SW 1271 (cell line): Measurements from ENCODE around the gene PSMA5.

Experiments used
- DNase-seq, 2 experiments: peaks; one replicate each; lab custom pipeline; 2025; lab: John Stamatoyannopoulos, UW

Gene PSMA5

DNA sequence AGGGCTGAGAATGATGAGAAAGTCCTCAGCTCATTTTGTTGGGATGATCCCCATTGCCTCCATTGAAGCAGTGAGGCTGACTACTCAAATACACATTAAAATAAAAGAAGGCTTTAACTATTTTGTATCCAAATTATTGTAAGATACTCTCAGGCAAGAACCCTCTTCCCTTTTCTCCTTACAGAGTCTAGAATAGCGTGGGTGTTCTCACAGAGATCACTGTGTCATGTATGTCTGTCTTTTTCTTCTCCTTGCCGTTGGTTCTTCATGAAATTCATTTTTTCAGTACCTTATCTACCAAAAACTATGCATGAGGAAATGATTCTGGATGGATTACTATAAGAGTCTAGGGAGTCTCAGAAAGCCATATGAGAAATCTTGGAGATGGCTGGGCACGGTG, 58.6 kb downstream of the PSMA5 start:
- no peak for DNase-seq

DNA sequence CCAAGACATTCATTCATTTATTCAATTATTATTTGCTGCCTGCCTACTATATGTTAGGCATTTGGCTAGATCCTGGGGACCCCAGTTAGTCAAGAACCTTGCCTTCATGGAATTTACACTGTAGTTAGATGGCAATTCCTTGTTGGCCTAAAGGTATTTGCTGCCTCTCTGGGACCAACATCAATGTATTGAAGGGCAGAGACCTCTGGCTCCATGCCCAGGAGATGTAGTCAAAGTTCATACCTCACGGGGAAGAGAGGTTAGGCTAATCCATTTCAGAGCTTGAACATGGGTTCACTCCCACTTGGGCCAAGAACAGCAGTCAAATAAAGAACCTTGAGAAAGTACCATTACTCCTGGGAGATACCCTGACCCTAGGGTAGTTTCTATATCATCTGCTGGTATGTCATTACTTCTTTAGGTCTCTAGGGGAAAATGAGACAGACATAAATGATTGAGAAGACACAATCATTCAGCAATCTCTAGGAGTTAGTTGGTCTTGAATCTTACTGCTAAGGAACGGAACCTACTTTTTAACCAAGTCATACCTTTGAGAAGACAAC, 60.5 kb downstream of the PSMA5 start:
- DNase-seq: no peak

DNA sequence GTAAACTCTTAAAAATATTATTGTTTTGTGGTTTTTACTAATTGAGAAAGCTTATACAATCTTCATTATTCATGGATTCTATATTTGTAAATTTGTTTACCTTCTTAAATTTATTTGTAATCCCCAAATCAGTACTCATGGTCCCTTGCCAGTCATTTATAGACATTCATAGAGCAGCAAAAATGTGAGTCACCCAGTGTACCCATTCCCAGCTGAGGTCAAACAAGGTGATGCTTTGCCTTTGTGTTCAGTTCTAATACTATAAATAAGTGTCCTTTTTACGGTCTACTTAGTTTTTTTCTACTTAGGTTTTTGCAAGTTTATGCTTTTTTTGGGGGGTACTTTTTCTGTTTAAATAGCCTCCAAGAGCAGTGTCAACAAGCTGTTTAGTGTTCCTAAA, 64.6 kb downstream of the PSMA5 start:
- DNase-seq: no peak

DNA sequence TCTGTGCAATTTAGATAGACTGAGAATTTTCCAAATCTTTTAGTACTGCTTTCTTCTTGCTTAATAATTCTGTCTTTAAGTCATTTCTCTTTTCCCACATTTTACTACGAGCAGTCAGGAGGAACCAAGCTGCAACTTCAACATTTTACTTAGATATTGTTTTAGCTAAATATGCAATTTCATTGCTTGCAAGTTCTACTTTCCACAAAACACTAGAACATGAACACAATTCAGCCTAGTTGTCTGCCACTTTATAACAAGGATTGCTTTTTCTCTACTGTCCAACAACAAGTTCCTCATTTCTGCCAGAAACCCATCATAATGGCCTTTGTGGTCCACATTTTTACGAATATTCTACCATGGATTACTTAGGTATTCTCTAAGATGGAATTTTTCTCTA, 65.2 kb downstream of the PSMA5 start:
- DNase-seq: no peak

DNA sequence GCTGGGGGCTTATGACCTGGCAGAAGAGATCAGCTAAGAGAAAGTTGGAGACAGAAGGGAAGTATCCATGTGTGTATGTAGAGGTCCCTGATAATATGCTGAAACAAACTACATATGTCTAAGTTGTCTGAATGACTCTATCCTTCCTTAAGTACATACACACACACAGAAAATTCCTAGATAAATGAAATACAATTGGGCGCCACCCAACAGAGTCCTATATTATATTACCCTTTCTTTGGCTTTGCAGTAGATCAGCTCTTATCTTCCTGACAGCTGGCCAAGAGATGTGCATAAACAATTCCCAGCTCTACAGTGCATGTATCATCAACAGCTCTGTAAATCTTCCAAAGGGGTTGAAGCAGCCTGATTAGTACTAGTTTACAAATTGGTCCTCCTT, 68.6 kb downstream of the PSMA5 start:
- DNase-seq: no peak

DNA sequence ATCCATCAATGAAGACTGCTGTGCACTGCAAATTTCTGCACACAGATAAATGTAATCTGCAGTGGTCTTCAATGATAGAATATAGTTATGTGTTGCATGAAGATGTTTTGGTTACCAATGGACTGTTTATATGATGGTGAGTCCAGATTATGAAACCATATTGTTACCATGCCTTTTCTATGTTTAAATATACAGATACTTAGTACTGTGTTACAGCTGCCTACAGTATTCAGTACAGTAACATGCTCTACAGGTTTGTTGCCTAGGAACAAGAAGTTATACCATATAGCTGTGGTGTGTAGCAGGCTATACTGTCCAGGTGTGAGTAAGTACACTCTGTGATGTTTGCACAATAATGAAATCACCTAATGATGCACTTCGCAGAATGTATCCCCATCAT, 69.3 kb downstream of the PSMA5 start:
- DNase-seq: no peak

DNA sequence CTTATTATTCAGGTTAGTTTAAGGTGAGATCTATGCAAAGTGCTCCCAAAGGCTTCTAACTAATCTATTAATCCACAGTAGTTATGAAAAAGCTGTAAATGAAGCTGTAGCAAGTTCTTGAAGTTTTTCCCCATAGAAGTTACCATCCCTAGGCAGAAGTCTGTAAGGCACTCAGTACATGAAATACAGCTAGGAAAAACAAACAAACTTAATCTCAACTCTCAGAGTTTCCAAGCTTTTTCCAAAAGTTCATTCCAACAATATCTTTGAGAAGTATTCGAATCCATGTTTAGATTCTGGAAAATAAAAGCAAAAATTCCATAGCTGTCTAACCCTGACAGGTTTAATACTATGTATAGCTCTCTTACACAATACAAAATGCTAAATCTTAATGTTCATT, 69.7 kb downstream of the PSMA5 start:
- no peak for DNase-seq

DNA sequence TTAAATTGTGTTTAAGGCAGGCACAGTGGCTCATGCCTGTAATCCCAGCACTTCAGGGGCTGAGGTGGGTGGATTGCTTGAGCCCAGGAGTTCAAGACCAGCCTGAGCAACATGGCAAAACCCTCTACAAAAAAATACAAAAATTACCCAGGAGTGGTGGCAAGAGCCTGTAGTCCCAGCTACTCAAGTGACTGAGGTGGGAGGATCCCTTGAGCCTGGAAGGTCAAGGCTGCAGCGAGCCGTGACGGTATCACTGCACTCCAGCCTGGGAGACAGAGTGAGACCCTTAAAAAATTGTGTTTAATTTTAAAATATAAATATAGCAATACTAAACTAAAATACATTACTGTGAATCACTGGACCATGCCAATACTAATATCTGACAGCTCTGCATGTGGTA, 71.3 kb downstream of the PSMA5 start:
- DNase-seq: no peak

DNA sequence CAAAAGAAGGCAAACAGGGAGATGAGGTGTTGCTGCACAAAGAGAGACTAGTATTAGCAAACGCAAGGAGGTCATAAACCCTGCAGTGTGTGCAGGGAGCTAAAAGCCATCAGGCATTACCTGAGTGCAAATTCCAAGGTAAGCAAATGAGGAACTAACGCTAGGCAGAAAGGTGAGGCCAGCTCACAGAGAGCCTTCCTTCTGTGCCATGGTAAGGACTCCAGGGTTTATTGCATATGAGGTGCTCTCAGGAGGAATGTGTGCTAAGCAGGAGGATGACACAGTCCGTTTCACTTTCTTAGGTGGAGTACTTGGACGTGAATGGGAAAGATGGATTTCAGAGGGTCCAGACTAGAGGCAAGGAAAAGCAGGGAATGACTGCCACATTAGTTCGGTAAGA, 74.8 kb downstream of the PSMA5 start:
- no peak for DNase-seq

DNA sequence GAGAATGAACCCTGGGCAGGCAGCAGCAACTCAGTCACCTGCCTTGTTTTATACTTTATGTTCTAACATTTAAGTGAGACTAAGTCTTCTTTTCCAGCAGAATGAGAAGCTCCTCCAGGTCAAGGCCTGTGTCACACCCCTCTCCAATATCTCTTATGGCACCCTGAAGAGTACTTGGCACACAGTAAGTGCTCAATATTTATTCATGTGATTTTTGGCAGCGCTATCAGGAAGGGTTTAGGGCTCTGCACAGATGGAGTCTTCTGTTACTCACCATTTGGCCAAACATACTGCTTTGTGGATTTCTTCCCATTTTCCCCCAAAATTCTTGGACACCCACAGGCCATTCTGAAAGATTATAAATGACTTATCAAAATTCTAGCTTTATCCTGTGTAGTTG, 75.6 kb downstream of the PSMA5 start:
- DNase-seq: no peak

DNA sequence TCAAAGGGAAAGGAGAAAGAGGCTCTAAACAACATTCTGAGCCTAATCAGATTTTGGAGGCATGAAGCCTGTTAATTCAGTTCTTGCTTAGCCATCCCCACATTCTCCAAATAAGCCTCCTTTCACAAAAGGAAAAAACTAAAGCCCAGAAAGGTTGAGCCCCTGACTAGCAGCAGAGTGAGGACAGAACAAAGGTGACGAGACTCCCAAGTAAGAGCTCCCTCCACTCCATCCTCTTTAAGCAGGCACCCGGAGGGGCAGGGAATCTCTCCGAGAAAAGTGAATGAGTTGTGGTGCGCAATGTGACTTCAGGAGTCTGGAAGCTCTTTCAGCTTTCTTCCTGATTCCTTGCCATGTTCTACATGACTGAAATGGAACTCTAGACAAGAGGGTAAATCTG, 76.1 kb downstream of the PSMA5 start:
- no peak for DNase-seq
